Epithelial cell of prostate (primary cell): ENCODE results near the gene ACAD10.

Experiments used
- DNase-seq: peaks from one replicate; pipeline ENCODE4 v3.0.0-alpha.2; 2011; ENCODE audit warnings: low read depth, low spot score
- H3K27ac ChIP-seq: fragments of 450-650 bp; 2 replicates; pipeline ENCODE4 v1.5.1; 2017; ENCODE audit warnings: mild to moderate bottlenecking

The ACAD10 gene

DNA sequence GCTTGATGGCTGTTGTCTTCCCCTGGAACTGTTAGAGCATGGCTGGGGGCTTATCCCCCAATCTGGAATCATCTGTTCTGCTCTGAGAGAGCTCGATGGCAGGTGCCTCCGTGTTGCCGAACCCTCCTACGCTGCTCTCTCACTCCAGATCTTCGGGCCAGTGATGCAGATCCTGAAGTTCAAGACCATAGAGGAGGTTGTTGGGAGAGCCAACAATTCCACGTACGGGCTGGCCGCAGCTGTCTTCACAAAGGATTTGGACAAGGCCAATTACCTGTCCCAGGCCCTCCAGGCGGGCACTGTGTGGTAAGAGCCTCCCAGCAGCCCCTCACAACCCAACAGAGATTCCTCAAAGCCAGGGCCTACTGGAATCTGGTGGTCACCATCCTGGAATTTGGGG lies 113.9 kb downstream of the ACAD10 start:
- H3K27ac ChIP-seq = no peak overlapping the region
- DNase-seq = no peak

DNA sequence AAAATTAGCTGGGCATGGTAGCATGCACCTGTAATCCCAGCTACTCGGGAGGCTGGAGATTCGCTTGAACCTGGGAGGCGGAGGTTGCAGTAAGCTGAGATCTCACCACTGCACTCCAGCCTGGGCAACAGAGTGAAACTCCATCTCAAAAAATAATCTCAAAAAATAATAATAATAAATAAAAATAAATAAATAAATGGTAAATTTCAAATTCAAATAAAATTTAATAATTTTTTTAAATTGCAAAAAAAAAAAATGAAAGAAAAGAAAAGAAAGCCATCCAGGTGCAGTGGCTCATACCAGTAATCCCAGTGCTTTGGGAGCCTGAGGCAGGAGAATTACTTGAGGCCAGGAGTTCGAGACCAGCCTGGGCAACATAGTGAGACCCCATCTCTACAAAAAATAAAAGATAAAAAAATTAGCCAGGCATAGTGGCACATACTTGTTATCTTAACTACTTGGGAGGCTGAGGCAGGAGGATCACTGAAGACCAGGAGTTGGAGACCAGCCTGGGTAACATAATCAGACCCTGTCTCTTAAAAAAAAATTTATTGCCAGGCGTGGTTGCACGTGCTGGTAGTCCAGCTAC lies 117.3 kb downstream of the ACAD10 start:
- DNase-seq = no peak
- no peak overlapping the region for H3K27ac ChIP-seq

DNA sequence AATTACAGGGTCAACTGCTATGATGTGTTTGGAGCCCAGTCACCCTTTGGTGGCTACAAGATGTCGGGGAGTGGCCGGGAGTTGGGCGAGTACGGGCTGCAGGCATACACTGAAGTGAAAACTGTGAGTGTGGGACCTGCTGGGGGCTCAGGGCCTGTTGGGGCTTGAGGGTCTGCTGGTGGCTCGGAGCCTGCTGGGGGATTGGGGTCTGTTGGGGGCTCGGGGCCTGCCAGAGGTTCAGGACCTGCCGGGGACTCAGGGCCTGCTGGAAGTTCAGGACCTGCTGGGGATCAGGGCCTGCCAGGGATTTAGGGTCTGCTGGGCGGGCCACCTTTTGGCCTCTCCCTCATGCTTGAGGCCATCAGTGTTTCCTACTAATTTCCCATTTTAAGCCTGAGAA lies 118.0 kb downstream of the ACAD10 start:
- no peak for DNase-seq
- no peak overlapping the region for H3K27ac ChIP-seq

DNA sequence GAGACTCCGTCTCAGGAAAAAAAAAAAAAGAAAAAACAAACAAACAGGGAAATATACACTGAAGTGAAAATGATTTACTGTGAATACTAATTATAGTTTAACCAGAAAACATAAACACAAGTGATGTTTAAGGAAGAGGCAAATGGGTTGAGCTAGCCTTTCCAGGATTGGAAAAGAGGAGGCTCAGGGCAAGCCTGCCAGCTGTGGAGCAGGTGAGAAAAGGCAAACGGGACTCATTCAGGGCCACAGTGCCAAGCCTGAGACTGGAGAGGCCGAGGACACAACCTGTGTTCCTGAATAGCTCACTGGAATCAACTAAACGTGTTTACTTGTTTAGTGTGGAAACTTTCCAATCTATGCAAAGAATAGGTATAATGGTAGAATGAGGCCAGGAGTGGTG lies 120.5 kb downstream of the ACAD10 start:
- DNase-seq = no peak
- H3K27ac ChIP-seq = no peak overlapping the region
